Caco-2 (cell line): ENCODE measurements around the gene NSMF. TPM values are rescaled to one million over a fixed set of nuclear protein-coding genes. Genes with fewer than 3 reads are reported as not detected.

ENCODE experiments used
- BruUV-seq: library from RNA; stranded (reverse); fragments of 400-500 nt; replicated peaks from 2 replicates; lab custom pipeline; 2021; lab: Mats Ljungman, UMichigan
- CTCF ChIA-PET: fragments of 300-600 bp; sonication (Branson Sonifier 250); formaldehyde crosslinking; loops from one replicate; lab custom pipeline; 2022; ENCODE audit warnings: antibody characterized with exemption; lab: Charles Lee
- POLR2A ChIA-PET: fragments of 300-600 bp; sonication (Branson Sonifier 250); formaldehyde crosslinking; loops from one replicate; lab custom pipeline; 2022; ENCODE audit warnings: antibody characterized with exemption; lab: Charles Lee
- DNase-seq, 2 experiments: peaks; one replicate each; pipeline versions ENCODE4 v3.0.0 to v3.0.0-alpha.2; 2020 to 2022
- H3K27me3 ChIP-seq: replicated peaks from 2 replicates; pipeline ENCODE4 v1.6.0; 2011; ENCODE audit warnings: low read length; ENCODE audit not compliant: control insufficient read depth, insufficient read depth
- H3K36me3 ChIP-seq: 2 replicates; pipeline ENCODE4 v1.5.1; 2011; ENCODE audit warnings: low read length; ENCODE audit not compliant: control insufficient read depth, insufficient read depth
- H3K4me1 ChIP-seq: fragments of 250-450 bp; sonication (Bioruptor Pico); 2 replicates; pipeline ENCODE4 v1.5.1; 2020; ENCODE audit warnings: mild to moderate bottlenecking
- H3K4me3 ChIP-seq: 2 replicates; pipeline ENCODE4 v1.5.1; 2011; ENCODE audit warnings: low read depth, mild to moderate bottlenecking, control low read depth, low read length
- H3K9me3 ChIP-seq: fragments of 250-450 bp; sonication (Bioruptor Pico); 2 replicates; pipeline ENCODE4 v1.5.1; 2020; ENCODE audit warnings: mild to moderate bottlenecking, moderate library complexity
- H3K27ac Mint-ChIP-seq: one replicate; pipeline ENCODE4 v1.8.0; 2022; ENCODE audit warnings: mixed read lengths; ENCODE audit not compliant: unreplicated experiment
- H3K27me3 Mint-ChIP-seq: one replicate; pipeline ENCODE4 v1.8.0; 2022; ENCODE audit warnings: mixed read lengths; ENCODE audit not compliant: insufficient read depth, unreplicated experiment
- H3K36me3 Mint-ChIP-seq: one replicate; pipeline ENCODE4 v1.8.0; 2022; ENCODE audit warnings: mild to moderate bottlenecking, mixed read lengths; ENCODE audit not compliant: insufficient read depth, unreplicated experiment
- H3K4me1 Mint-ChIP-seq: one replicate; pipeline ENCODE4 v1.8.0; 2022; ENCODE audit warnings: low read depth, mixed read lengths; ENCODE audit not compliant: unreplicated experiment
- H3K4me3 Mint-ChIP-seq: one replicate; pipeline ENCODE4 v1.8.0; 2022; ENCODE audit warnings: mild to moderate bottlenecking, moderate library complexity, mixed read lengths; ENCODE audit not compliant: unreplicated experiment
- H3K9me3 Mint-ChIP-seq: one replicate; pipeline ENCODE4 v1.8.0; 2022; ENCODE audit warnings: mixed read lengths; ENCODE audit not compliant: unreplicated experiment
- intact Hi-C: fragments of 100-400 bp; cut with micrococcal nuclease; formaldehyde crosslinking; loops from one replicate; pipeline ENCODE4 v1.10.0; 2022; ENCODE audit not compliant: unreplicated experiment
- total RNA-seq: library from RNA; stranded (reverse); gene quantifications from 2 replicates; pipeline ENCODE4 v1.2.3, GENCODE V29; 2022
- TF ChIP-seq, protein P1 (sequence below), 2 experiments: fragments of 200-600 bp in 1 of 2; IDR thresholded peaks; 1 replicate in 1 of 2; 2 replicates in 1 of 2; pipeline versions ENCODE4 v1.5.1 to v1.8.0; 2011 to 2022; ENCODE audit warnings: antibody characterized with exemption in 1 of 2, control low read depth in 1 of 2, inconsistent platforms in 1 of 2, low read depth in 1 of 2, low read length in 1 of 2, mild to moderate bottlenecking in 1 of 2, moderate library complexity in 1 of 2; ENCODE audit not compliant: insufficient read depth in 1 of 2, severe bottlenecking in 1 of 2, unreplicated experiment in 1 of 2

NSMF gene
- total RNA-seq, 1 experiment from 2014 or later: 67.6 TPM

DNA sequence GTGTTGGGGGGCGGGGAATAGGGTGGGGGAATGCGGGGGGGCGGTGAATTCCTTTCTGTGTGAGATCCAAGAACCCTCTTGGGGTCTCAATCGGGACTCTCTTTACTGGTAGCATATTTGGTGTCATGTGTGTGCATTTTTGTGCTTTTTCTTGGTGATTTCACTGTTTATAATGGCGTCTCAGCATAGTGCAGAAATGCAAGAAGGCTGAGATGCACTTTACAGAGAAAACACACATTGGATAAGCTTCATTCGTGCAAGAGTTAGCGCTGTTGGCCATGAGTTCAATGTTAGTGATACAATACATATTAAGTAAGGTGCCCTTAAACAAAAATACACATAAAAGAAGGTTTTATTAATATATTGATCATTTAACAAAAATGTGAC is 17.2 kb downstream of the NSMF start:
- Mint-ChIP-seq H3K27me3 (no peaks in the 10 kb centered on the region), H3K27ac (peak overlapping the region; percentile 84), H3K4me3 (peak overlapping the region; percentile 93), H3K36me3 (peaks cover 14% of the 10 kb centered on the region), H3K9me3 (no peaks in the 10 kb centered on the region), H3K4me1 (peaks cover 9% of the 10 kb centered on the region)
- intact Hi-C loops: loop anchor here (1.0 to 10.0 kb wide), 2 partner anchors 19 to 153 kb away; partner anchors contain the start of genes EXD3, NOXA1 and ZMYND19
- TF ChIP-seq, protein P1, sequence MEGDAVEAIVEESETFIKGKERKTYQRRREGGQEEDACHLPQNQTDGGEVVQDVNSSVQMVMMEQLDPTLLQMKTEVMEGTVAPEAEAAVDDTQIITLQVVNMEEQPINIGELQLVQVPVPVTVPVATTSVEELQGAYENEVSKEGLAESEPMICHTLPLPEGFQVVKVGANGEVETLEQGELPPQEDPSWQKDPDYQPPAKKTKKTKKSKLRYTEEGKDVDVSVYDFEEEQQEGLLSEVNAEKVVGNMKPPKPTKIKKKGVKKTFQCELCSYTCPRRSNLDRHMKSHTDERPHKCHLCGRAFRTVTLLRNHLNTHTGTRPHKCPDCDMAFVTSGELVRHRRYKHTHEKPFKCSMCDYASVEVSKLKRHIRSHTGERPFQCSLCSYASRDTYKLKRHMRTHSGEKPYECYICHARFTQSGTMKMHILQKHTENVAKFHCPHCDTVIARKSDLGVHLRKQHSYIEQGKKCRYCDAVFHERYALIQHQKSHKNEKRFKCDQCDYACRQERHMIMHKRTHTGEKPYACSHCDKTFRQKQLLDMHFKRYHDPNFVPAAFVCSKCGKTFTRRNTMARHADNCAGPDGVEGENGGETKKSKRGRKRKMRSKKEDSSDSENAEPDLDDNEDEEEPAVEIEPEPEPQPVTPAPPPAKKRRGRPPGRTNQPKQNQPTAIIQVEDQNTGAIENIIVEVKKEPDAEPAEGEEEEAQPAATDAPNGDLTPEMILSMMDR (IDR thresholded peaks at IDR 0.05; ENCODE audit: insufficient read depth in 1 of 2, low read depth in 1 of 2, low read length in 1 of 2, severe bottlenecking in 1 of 2, unreplicated experiment in 1 of 2): no peak
- no peaks in the 10 kb centered on the region for H3K36me3 ChIP-seq
- ChIA-PET POLR2A (interaction anchor here (0.6 to 1.2 kb wide), 9 partner anchors 17 to 241 kb away, joined by 3 to 25 read pairs (median 7); partner anchors contain the start of genes ARRDC1, EXD3, NOXA1 and NRARP), CTCF (interaction anchor here (0.6 to 1.9 kb wide), 15 partner anchors 13 to 395 kb away, joined by 3 to 40 read pairs (median 8); partner anchors contain the start of genes EXD3, NOXA1, NRARP and PNPLA7)
- no peaks in the 10 kb centered on the region for H3K27me3 ChIP-seq
- DNase-seq: no peak
- BruUV-seq: TSS peak; percentile 89
- H3K9me3 ChIP-seq: no peaks in the 10 kb centered on the region
- H3K4me3 ChIP-seq: peak overlapping the region; percentile 51
- peaks cover 13% of the 10 kb centered on the region for H3K4me1 ChIP-seq

DNA sequence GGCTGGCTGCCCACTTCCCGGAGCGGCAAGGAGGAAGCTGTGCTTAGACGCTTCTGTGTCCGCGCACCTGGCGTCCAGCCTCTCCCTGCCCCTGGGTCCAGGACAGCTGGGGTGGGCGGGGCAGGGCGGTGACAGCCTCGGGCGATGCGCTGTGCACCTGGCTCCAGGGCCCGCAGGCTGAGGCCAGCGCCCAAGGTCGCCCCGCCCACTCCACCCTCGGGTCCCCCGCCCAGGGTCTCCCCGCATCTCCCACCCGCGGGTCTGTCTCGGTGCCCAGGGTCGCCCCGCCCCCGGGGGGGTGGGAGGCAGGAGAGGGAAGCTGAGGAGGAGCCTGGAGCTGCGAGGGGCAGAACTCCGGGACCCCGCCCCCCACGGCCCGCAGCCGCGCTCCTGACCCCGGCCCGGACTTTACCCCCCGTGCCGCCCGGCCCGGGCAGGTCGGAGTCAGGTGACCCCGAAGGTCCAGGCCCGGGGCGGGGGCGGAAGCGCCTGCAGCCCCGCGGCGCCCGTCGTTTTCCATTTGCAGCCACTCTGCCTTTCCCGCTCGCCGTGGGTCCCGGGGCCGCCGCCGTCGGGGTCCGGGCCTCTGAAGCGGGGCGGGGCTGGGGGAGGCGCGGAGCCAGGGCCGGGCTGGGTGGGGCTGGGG is 17.7 kb downstream of the NSMF start, which contains the start of gene ENTPD8:
Gene ENTPD8 (minus strand): TSS at position 69 of the 646 bp plus-strand sequence. CDS start 3,072 bp downstream, outside the sequence.
- ChIA-PET CTCF (interaction anchor here (0.6 to 1.9 kb wide), 16 partner anchors 14 to 395 kb away, joined by 3 to 40 read pairs (median 8); partner anchors contain the start of genes EXD3, NOXA1, NRARP and PNPLA7), POLR2A (interaction anchor here (0.6 to 1.2 kb wide), 10 partner anchors 15 to 240 kb away, joined by 3 to 25 read pairs (median 6); partner anchors contain the start of genes ARRDC1, EXD3, NOXA1 and NRARP)
- H3K27me3 ChIP-seq: no peaks in the 10 kb centered on the region
- Mint-ChIP-seq H3K27ac (peak within 1 kb of the TSS; percentile 84), H3K4me3 (peak within 1 kb of the TSS; percentile 93), H3K9me3 (no peaks in the 10 kb centered on the region), H3K27me3 (no peaks in the 10 kb centered on the region), H3K4me1 (peaks cover 6% of the 10 kb centered on the region), H3K36me3 (peaks cover 11% of the 10 kb centered on the region)
- no peaks in the 10 kb centered on the region for H3K9me3 ChIP-seq
- no peaks in the 10 kb centered on the region for H3K36me3 ChIP-seq
- H3K4me1 ChIP-seq: peaks cover 14% of the 10 kb centered on the region
- H3K4me3 ChIP-seq: peak within 1 kb of the TSS; percentile 51
- TF ChIP-seq, protein P1 (IDR thresholded peaks at IDR 0.05; ENCODE audit: insufficient read depth in 1 of 2, low read depth in 1 of 2, low read length in 1 of 2, severe bottlenecking in 1 of 2, unreplicated experiment in 1 of 2): no peak
- BruUV-seq: no TSS peak
- DNase-seq: peak; percentile 99
- intact Hi-C loops: loop anchor here (1.0 to 10.0 kb wide), 2 partner anchors 18 to 153 kb away; partner anchors contain the start of genes EXD3, NOXA1 and ZMYND19

DNA sequence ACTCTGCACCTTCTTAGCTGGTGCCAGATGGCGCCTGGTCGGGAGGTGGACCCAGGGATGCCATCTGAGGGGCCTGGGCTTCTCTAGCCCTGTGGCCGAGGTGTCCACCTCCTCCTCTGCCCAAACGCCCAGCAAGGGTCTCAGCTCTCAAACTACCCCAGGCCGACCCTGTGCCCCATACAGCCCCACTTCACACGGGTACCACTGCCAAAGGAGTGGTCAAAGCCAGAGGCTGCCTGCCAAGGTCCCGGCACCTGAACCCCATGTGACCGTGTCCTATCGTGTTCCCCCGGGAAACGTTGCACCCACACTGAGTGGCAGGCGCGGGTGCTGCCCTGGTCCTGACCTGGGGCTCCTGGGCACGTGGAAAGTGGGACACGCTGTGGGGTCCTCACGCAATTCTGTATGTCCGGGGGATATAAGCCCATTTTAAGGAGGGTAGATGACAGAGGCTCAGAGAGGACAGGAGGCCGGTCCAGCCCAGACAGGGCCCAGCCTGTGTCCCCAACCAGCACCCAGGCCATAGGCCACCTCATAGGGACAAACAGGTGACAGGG is 19.9 kb downstream of the NSMF start:
- CTCF ChIA-PET: no interaction called here
- H3K9me3 Mint-ChIP-seq: no peaks in the 10 kb centered on the region
- no peaks in the 10 kb centered on the region for H3K27me3 Mint-ChIP-seq
- H3K4me1 Mint-ChIP-seq: no peaks in the 10 kb centered on the region
- no TSS peak for BruUV-seq
- peaks cover 14% of the 10 kb centered on the region for H3K4me1 ChIP-seq
- no peaks in the 10 kb centered on the region for H3K27me3 ChIP-seq
- H3K9me3 ChIP-seq: no peaks in the 10 kb centered on the region
- TF ChIP-seq, protein P1 (IDR thresholded peaks at IDR 0.05; ENCODE audit: insufficient read depth in 1 of 2, low read depth in 1 of 2, low read length in 1 of 2, severe bottlenecking in 1 of 2, unreplicated experiment in 1 of 2): no peak
- POLR2A ChIA-PET: no interaction called here
- H3K4me3 ChIP-seq: no peak overlapping the region
- intact Hi-C loops: no loop called here
- peaks cover 25% of the 10 kb centered on the region for H3K36me3 Mint-ChIP-seq
- H3K36me3 ChIP-seq: no peaks in the 10 kb centered on the region
- peak overlapping the region; percentile 23 for H3K4me3 Mint-ChIP-seq
- peak overlapping the region; percentile 42 for H3K27ac Mint-ChIP-seq
- DNase-seq: no peak
